Liver (tissue), 9 donors: ENCODE data around the gene ACTC1. TPM values are rescaled to one million over a fixed set of nuclear protein-coding genes. Genes with fewer than 3 reads are reported as not detected.

Experiments used
- DNase-seq: peaks from one replicate; pipeline ENCODE4 v3.0.0-alpha.2; 2017; ENCODE audit warnings: low spot score
- H3K27ac ChIP-seq, 2 donors: one replicate each; pipeline ENCODE4 v1.7.0; 2013; ENCODE audit warnings: inconsistent platforms in 2 of 2, low read length in 2 of 2, control low read depth in 1 of 2, low read depth in 1 of 2, mild to moderate bottlenecking in 1 of 2
- H3K27me3 ChIP-seq, 4 donors: one replicate each; pipeline versions ENCODE4 v1.6.1 to v1.7.0; 2013; ENCODE audit warnings: low read length in 3 of 4, inconsistent platforms in 1 of 4, mild to moderate bottlenecking in 1 of 4, moderate library complexity in 1 of 4; ENCODE audit not compliant: control insufficient read depth in 4 of 4, insufficient read depth in 4 of 4
- H3K36me3 ChIP-seq, 4 donors: one replicate each; pipeline versions ENCODE4 v1.6.1 to v1.7.0; 2013; ENCODE audit warnings: low read length in 3 of 4, mild to moderate bottlenecking in 3 of 4, low read depth in 1 of 4, moderate library complexity in 1 of 4; ENCODE audit not compliant: control insufficient read depth in 4 of 4, insufficient read depth in 3 of 4
- H3K4me1 ChIP-seq, 4 donors: one replicate each; pipeline versions ENCODE4 v1.6.1 to v1.7.0; 2013; ENCODE audit warnings: low read length in 3 of 4, mild to moderate bottlenecking in 3 of 4, moderate library complexity in 1 of 4; ENCODE audit not compliant: control insufficient read depth in 4 of 4, insufficient read depth in 4 of 4
- H3K4me3 ChIP-seq, 3 donors: one replicate each; pipeline versions ENCODE4 v1.6.1 to v1.7.0; 2013; ENCODE audit warnings: low read length in 3 of 3, control low read depth in 1 of 3, low read depth in 1 of 3, mild to moderate bottlenecking in 1 of 3
- H3K9ac ChIP-seq, 2 donors: one replicate each; pipeline ENCODE4 v1.7.0; 2013; ENCODE audit warnings: low read length in 2 of 2, mild to moderate bottlenecking in 2 of 2, moderate library complexity in 2 of 2, control low read depth in 1 of 2, low read depth in 1 of 2
- H3K9me3 ChIP-seq, 4 donors: one replicate each; pipeline versions ENCODE4 v1.6.1 to v1.7.0; 2013; ENCODE audit warnings: low read length in 3 of 4; ENCODE audit not compliant: control insufficient read depth in 4 of 4
- EGR1 ChIP-seq, 2 donors: IDR thresholded peaks; 2 replicates each; pipeline ENCODE4 v1.6.1; 2016 to 2018; ENCODE audit warnings: antibody characterized with exemption in 2 of 2, low read depth in 2 of 2
- FOXA2 ChIP-seq: IDR thresholded peaks from 2 replicates; pipeline ENCODE4 v1.6.1; 2016; ENCODE audit warnings: antibody characterized with exemption
- GABPA ChIP-seq, 2 donors: IDR thresholded peaks in 1 of 2; conservative IDR thresholded peaks in 1 of 2; 2 replicates each; pipeline ENCODE4 v1.6.1; 2016; ENCODE audit warnings: antibody characterized with exemption in 2 of 2, mild to moderate bottlenecking in 1 of 2, moderate library complexity in 1 of 2
- HNF4A ChIP-seq, 2 donors: conservative IDR thresholded peaks; 2 replicates each; pipeline ENCODE4 v1.6.1; 2016; ENCODE audit warnings: antibody characterized with exemption in 2 of 2, mild to moderate bottlenecking in 2 of 2
- REST ChIP-seq: IDR thresholded peaks from 2 replicates; pipeline ENCODE4 v1.6.1; 2016; ENCODE audit warnings: antibody characterized with exemption, mild to moderate bottlenecking
- WGBS: extraction: QIAGEN DNeasy Blood & Tissue Kit; methylation state at CpG from one replicate; pipeline ENCODE4 v1.1.7; 2013; 5-methylcytosine and 5-hydroxymethylcytosine counted together
- polyA plus RNA-seq, 2 donors: library from polyadenylated mRNA; stranded (reverse) in 1 of 2; unstranded in 1 of 2; fragments of 200-250 nt in 1 of 2; fragments of >200 nt in 1 of 2; fragmentation: Nextera tagmentation in 1 of 2; extraction: Ambion mirVana in 1 of 2; gene quantifications; one replicate each; pipeline versions ENCODE4 v1.2.1 to v1.2.3, GENCODE V29; 2013 to 2015
- total RNA-seq, 2 donors: library from RNA; depleted of rRNA; stranded (reverse); fragments of >200 nt; gene quantifications; one replicate each; pipeline ENCODE4 v1.2.3, GENCODE V29; 2014
- TF ChIP-seq, protein P1 (sequence below): IDR thresholded peaks from 2 replicates; pipeline ENCODE4 v1.6.1; 2016; ENCODE audit warnings: antibody characterized with exemption
- donor health status: healthy.
- donor health status: healthy.
- donor health status: healthy.
- donor health status: healthy.
- donor health status: healthy.

The ACTC1 gene
- total and polyA plus RNA-seq, 4 donors, result 0.08 to 0.89 TPM; not detected in 2

- H3K9me3 ChIP-seq, result no peaks in the 10 kb centered on the region
- peaks cover 0 to 6% (median 2%) of the 10 kb centered on the region in 4 donors for H3K27me3 ChIP-seq
- WGBS, result 48% methylated on average over 2 of the region's 2 CpGs
- H3K36me3 ChIP-seq, result no peaks in the 10 kb centered on the region
- H3K4me1 ChIP-seq, result peaks cover 0 to 4% (median 2%) of the 10 kb centered on the region in 4 donors
- no peak overlapping the region for H3K4me3 ChIP-seq
- H3K27ac ChIP-seq, result no peak overlapping the region
- TF ChIP-seq, protein P1, sequence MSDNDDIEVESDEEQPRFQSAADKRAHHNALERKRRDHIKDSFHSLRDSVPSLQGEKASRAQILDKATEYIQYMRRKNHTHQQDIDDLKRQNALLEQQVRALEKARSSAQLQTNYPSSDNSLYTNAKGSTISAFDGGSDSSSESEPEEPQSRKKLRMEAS, result no peak
- TF ChIP-seq GABPA (IDR thresholded peaks at IDR 0.05 in 1 of 2, conservative IDR thresholded peaks at IDR 0.05 in 1 of 2) (no peak), EGR1 (IDR thresholded peaks at IDR 0.05; ENCODE audit: low read depth in 2 of 2) (no peak), HNF4A (conservative IDR thresholded peaks at IDR 0.05) (no peak)
- no peak for DNase-seq
- H3K9ac ChIP-seq, result no peak overlapping the region
Observed at GRCh38 chr15:34793901-34794300, 1.4 kb downstream of the ACTC1 start.

DNA sequence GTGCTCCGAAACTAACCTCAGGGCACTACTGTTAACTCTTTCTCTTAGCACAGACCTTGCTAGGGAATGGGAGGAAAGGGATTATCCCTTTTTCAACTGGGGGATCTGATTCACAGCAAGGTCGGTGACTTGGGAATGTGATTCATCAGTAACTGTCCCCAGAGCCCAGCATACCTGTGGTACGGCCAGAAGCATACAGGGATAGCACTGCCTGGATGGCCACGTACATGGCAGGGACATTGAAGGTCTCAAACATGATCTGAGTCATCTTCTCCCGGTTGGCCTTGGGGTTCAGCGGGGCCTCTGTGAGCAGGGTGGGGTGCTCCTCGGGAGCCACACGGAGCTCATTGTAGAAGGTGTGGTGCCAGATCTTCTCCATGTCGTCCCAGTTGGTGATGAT is 2.3 kb downstream of the ACTC1 start:
- no peak overlapping the region for H3K4me3 ChIP-seq
- no peaks in the 10 kb centered on the region for H3K9me3 ChIP-seq
- H3K36me3 ChIP-seq, result no peaks in the 10 kb centered on the region
- H3K4me1 ChIP-seq, result peaks cover 0 to 4% (median 2%) of the 10 kb centered on the region in 4 donors
- 81% methylated on average over 9 of the region's 9 CpGs for WGBS
- H3K27me3 ChIP-seq, result peaks cover 0 to 6% (median 2%) of the 10 kb centered on the region in 4 donors
- DNase-seq, result no peak
- no peak overlapping the region for H3K27ac ChIP-seq
- H3K9ac ChIP-seq, result no peak overlapping the region
- TF ChIP-seq HNF4A (conservative IDR thresholded peaks at IDR 0.05), result no peak

GRCh38 chr15:34791701-34792100 is 3.6 kb downstream of the ACTC1 start:
- 65% methylated on average over 3 of the region's 3 CpGs for WGBS

More at GRCh38 chr15:34791701-34792100, 3.6 kb downstream of the ACTC1 start:
- Histone ChIP-seq H3K27me3 (peaks cover 0 to 6% (median 2%) of the 10 kb centered on the region in 4 donors), H3K36me3 (no peaks in the 10 kb centered on the region), H3K9ac (no peak overlapping the region), H3K27ac (no peak overlapping the region), H3K4me3 (no peak overlapping the region), H3K9me3 (no peaks in the 10 kb centered on the region), H3K4me1 (peaks cover 0 to 4% (median 2%) of the 10 kb centered on the region in 4 donors)
- TF ChIP-seq FOXA2 (no peak), GABPA (IDR thresholded peaks at IDR 0.05 in 1 of 2, conservative IDR thresholded peaks at IDR 0.05 in 1 of 2) (no peak), HNF4A (conservative IDR thresholded peaks at IDR 0.05) (no peak), EGR1 (IDR thresholded peaks at IDR 0.05; ENCODE audit: low read depth in 2 of 2) (no peak), REST (no peak)
- DNase-seq, result no peak
